PFSK-1 (cell line): ENCODE results near the gene FMNL2.

Experiments used
- FOXP2 ChIP-seq: optimal IDR thresholded peaks from 2 replicates; pipeline ENCODE3; 2011; ENCODE audit warnings: borderline replicate concordance, control low read depth, inconsistent platforms; ENCODE audit not compliant: insufficient read depth; ENCODE audit errors: extremely low read length, extremely low read depth
- POLR2AphosphoS5 ChIP-seq: IDR thresholded peaks from 2 replicates; pipeline ENCODE4 v1.6.1; 2012; ENCODE audit warnings: low read depth, mild to moderate bottlenecking, control low read depth, low read length, moderate library complexity
- TAF1 ChIP-seq: IDR thresholded peaks from 2 replicates; pipeline ENCODE4 v1.6.1; 2012; ENCODE audit warnings: low read length, control low read depth, borderline replicate concordance; ENCODE audit not compliant: insufficient read depth
- TF ChIP-seq, protein P1 (sequence below), 2 experiments: IDR thresholded peaks; 2 replicates each; pipeline versions ENCODE4 v1.6.1 to v1.8.0; 2011 to 2012; ENCODE audit warnings: low read depth in 2 of 2, low read length in 2 of 2, control low read depth in 1 of 2, inconsistent platforms in 1 of 2, mild to moderate bottlenecking in 1 of 2, moderate library complexity in 1 of 2; ENCODE audit not compliant: insufficient read depth in 1 of 2

DNA sequence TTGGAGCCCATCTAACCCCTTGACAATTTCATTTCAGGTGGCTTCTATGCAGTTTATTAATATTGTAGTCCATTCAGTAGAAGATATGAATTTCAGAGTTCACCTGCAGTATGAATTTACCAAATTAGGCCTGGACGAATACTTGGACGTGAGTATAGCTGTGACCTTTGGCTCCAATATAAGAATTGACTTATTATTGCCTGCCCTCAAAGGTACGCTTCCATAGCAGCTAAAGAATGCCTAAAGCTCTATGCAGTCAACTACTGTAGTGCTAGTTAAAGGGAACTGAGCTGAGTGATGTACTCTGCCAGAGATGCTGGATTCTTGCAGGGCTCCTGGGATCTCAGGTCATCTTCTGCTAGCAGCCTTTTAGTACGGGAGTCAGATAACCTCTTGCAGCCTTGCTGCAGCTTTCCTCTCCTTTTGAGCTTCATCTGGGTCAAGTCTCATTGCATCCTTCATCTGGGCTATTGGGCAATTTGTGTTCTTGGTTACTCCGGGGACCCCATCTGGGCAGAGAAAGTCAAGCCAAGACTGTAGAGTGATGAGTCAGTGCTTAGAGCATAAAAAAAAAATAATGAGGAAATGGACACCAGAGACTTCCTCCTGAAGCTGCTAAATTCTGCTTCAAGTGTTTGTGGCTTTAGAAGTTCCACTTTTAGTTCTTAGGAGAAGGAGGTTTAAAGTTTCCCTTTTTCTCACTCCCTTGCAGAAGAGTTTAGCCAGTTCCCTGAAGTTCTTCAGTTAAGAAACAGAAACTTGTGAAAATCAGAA, 276.7 kb downstream of the FMNL2 start:
- TF ChIP-seq TAF1, result no peak
- TF ChIP-seq POLR2AphosphoS5, result no peak
- TF ChIP-seq, protein P1, sequence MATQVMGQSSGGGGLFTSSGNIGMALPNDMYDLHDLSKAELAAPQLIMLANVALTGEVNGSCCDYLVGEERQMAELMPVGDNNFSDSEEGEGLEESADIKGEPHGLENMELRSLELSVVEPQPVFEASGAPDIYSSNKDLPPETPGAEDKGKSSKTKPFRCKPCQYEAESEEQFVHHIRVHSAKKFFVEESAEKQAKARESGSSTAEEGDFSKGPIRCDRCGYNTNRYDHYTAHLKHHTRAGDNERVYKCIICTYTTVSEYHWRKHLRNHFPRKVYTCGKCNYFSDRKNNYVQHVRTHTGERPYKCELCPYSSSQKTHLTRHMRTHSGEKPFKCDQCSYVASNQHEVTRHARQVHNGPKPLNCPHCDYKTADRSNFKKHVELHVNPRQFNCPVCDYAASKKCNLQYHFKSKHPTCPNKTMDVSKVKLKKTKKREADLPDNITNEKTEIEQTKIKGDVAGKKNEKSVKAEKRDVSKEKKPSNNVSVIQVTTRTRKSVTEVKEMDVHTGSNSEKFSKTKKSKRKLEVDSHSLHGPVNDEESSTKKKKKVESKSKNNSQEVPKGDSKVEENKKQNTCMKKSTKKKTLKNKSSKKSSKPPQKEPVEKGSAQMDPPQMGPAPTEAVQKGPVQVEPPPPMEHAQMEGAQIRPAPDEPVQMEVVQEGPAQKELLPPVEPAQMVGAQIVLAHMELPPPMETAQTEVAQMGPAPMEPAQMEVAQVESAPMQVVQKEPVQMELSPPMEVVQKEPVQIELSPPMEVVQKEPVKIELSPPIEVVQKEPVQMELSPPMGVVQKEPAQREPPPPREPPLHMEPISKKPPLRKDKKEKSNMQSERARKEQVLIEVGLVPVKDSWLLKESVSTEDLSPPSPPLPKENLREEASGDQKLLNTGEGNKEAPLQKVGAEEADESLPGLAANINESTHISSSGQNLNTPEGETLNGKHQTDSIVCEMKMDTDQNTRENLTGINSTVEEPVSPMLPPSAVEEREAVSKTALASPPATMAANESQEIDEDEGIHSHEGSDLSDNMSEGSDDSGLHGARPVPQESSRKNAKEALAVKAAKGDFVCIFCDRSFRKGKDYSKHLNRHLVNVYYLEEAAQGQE (IDR thresholded peaks at IDR 0.05; ENCODE audit: insufficient read depth in 1 of 2, low read depth in 2 of 2, low read length in 2 of 2), result no peak
- peak; percentile 19 for TF ChIP-seq FOXP2
